ENCODE results near the gene PTPN11.

The PTPN11 gene

GRCh38 chr12:112543751-112544150 lies 125.0 kb downstream of the PTPN11 start:
- no peak for DNase-seq (ENCODE audit: low read depth in 2 of 2)

GRCh38 chr12:112546339-112546738 lies 127.6 kb downstream of the PTPN11 start:
- DNase-seq (ENCODE audit: low read depth in 2 of 2), result no peak

GRCh38 chr12:112546996-112547395 lies 128.2 kb downstream of the PTPN11 start:
- no peak for DNase-seq (ENCODE audit: low read depth in 2 of 2)

- DNase-seq (ENCODE audit: low read depth in 2 of 2), result no peak
These were observed 130.3 kb downstream of the PTPN11 start for GRCh38 chr12:112549031-112549430.

GRCh38 chr12:112551681-112552080 lies 132.9 kb downstream of the PTPN11 start:
- no peak for DNase-seq (ENCODE audit: low read depth in 2 of 2)

- no peak for DNase-seq (ENCODE audit: low read depth in 2 of 2)
These were observed 137.0 kb downstream of the PTPN11 start for GRCh38 chr12:112555621-112556233.

GRCh38 chr12:112557951-112558630 lies 139.3 kb downstream of the PTPN11 start:
- no peak for DNase-seq (ENCODE audit: low read depth in 2 of 2)
